ENCODE results near the gene WDR83. TPM values are rescaled to one million over a fixed set of nuclear protein-coding genes. Genes with fewer than 3 reads are reported as not detected.

Gene WDR83
- total RNA-seq, 8 experiments from 2014 or later: 11.4 to 18.0 (median 14.6) TPM

GRCh38 chr19:12715102-12715501 lies 48.5 kb downstream of the WDR83 start:
- Histone ChIP-seq H3K4me1 (replicated peaks in 1 of 2) (peaks cover 0 to 5% of the 10 kb centered on the region in 2 donors), H3K27ac (no peak overlapping the region), H3K4me3 (no peak overlapping the region)
- 96 to 100% methylated on average over 1 to 7 of the region's 15 CpGs; no CpG with 5 or more reads in 8 of the 10 experiments for WGBS, 10 experiments
- in situ Hi-C loops (cut with MboI; ENCODE audit: low pct_unique_long_range_greater_than_20kb in 2 of 9, low sequenced_read_pairs in 9 of 9, unreplicated experiment in 9 of 9): no loop called here
- peak in 1 of 8 experiments; percentile 19 for ATAC-seq (replicated peaks in 6 of 8)

- in situ Hi-C loops (cut with MboI; ENCODE audit: low pct_unique_long_range_greater_than_20kb in 2 of 9, low sequenced_read_pairs in 9 of 9, unreplicated experiment in 9 of 9): no loop called here
- H3K4me3 ChIP-seq: no peak overlapping the region
- peaks cover 4 to 10% of the 10 kb centered on the region in 2 donors for H3K4me1 ChIP-seq (replicated peaks in 1 of 2)
- 90 to 100% methylated on average over 2 of the region's 3 CpGs; no CpG with 5 or more reads in 8 of the 10 experiments for WGBS, 10 experiments
- H3K27ac ChIP-seq: no peak overlapping the region
- ATAC-seq (replicated peaks in 6 of 8): no peak
These were observed 49.3 kb downstream of the WDR83 start for GRCh38 chr19:12715929-12716328.

- Histone ChIP-seq H3K4me1 (replicated peaks in 1 of 2) (peaks cover 8 to 16% of the 10 kb centered on the region in 2 donors), H3K27ac (peak overlapping the region in 1 of 2 donors; percentile 94), H3K4me3 (peak overlapping the region in 3 of 5 donors; percentile 74 to 92 (median 82))
- 30 to 100% (median 84%) methylated on average over 2 to 9 of the region's 10 CpGs; no CpG with 5 or more reads in 4 of the 10 experiments for WGBS, 10 experiments
- in situ Hi-C loops (cut with MboI; ENCODE audit: low pct_unique_long_range_greater_than_20kb in 2 of 9, low sequenced_read_pairs in 9 of 9, unreplicated experiment in 9 of 9): no loop called here
- no peak for ATAC-seq (replicated peaks in 6 of 8)
These were observed 53.7 kb downstream of the WDR83 start for GRCh38 chr19:12720296-12720695.

GRCh38 chr19:12720851-12721655 lies 54.4 kb downstream of the WDR83 start:
- peak overlapping the region; percentile 74 to 94 (median 92) for H3K4me3 ChIP-seq
- ATAC-seq (replicated peaks in 6 of 8): peak in 4 of 8 experiments; percentile 6 to 24 (median 6)
- in situ Hi-C loops (cut with MboI; ENCODE audit: low pct_unique_long_range_greater_than_20kb in 2 of 9, low sequenced_read_pairs in 9 of 9, unreplicated experiment in 9 of 9): no loop called here
- peak overlapping the region; percentile 92 to 94 for H3K27ac ChIP-seq
- peaks cover 8 to 16% of the 10 kb centered on the region in 2 donors for H3K4me1 ChIP-seq (replicated peaks in 1 of 2)
- WGBS, 10 experiments: 0 to 40% (median 8%) methylated on average over 1 to 17 of the region's 59 CpGs; no CpG with 5 or more reads in 5 of the 10 experiments

- peaks cover 8 to 16% of the 10 kb centered on the region in 2 donors for H3K4me1 ChIP-seq (replicated peaks in 1 of 2)
These were observed 55.3 kb downstream of the WDR83 start for GRCh38 chr19:12721656-12722565.

GRCh38 chr19:12722566-12723380 lies 56.2 kb downstream of the WDR83 start:
- Histone ChIP-seq H3K27ac (peak overlapping the region; percentile 92 to 94), H3K4me3 (peak overlapping the region; percentile 74 to 94 (median 92)), H3K4me1 (replicated peaks in 1 of 2) (peaks cover 8 to 16% of the 10 kb centered on the region in 2 donors)
- in situ Hi-C loops (cut with MboI; ENCODE audit: low pct_unique_long_range_greater_than_20kb in 2 of 9, low sequenced_read_pairs in 9 of 9, unreplicated experiment in 9 of 9): no loop called here
- peak; percentile 69 to 91 (median 86) for ATAC-seq (replicated peaks in 6 of 8)
- WGBS, 10 experiments: 0 to 2% (median 1%) methylated on average over 10 to 25 of the region's 32 CpGs; no CpG with 5 or more reads in 1 of the 10 experiments

More at GRCh38 chr19:12721656-12722565, 55.3 kb downstream of the WDR83 start:
- ATAC-seq (replicated peaks in 6 of 8): peak; percentile 30 to 70 (median 66)
- H3K4me3 ChIP-seq: peak overlapping the region; percentile 74 to 94 (median 92)
- 0 to 40% (median 2%) methylated on average over 1 to 17 of the region's 65 CpGs; no CpG with 5 or more reads in 2 of the 10 experiments for WGBS, 10 experiments
- in situ Hi-C loops (cut with MboI; ENCODE audit: low pct_unique_long_range_greater_than_20kb in 2 of 9, low sequenced_read_pairs in 9 of 9, unreplicated experiment in 9 of 9): no loop called here
- H3K27ac ChIP-seq: peak overlapping the region; percentile 92 to 94

- ATAC-seq (replicated peaks in 6 of 8): peak in 3 of 8 experiments; percentile 6 to 8 (median 7)
- peak overlapping the region in 1 of 2 donors; percentile 27 for H3K27ac ChIP-seq
- 0 to 7% (median 0%) methylated on average over 2 to 5 of the region's 7 CpGs; no CpG with 5 or more reads in 2 of the 10 experiments for WGBS, 10 experiments
- in situ Hi-C loops (cut with MboI; ENCODE audit: low pct_unique_long_range_greater_than_20kb in 2 of 9, low sequenced_read_pairs in 9 of 9, unreplicated experiment in 9 of 9): no loop called here
- H3K4me1 ChIP-seq (replicated peaks in 1 of 2): peaks cover 8 to 16% of the 10 kb centered on the region in 2 donors
- H3K4me3 ChIP-seq: peak overlapping the region; percentile 74 to 94 (median 92)
These were observed 56.7 kb downstream of the WDR83 start for GRCh38 chr19:12723381-12723640.

- 0 to 36% (median 8%) methylated on average over 2 to 22 of the region's 28 CpGs; no CpG with 5 or more reads in 1 of the 10 experiments for WGBS, 10 experiments
- in situ Hi-C loops (cut with MboI; ENCODE audit: low pct_unique_long_range_greater_than_20kb in 2 of 9, low sequenced_read_pairs in 9 of 9, unreplicated experiment in 9 of 9): no loop called here
- ATAC-seq (replicated peaks in 6 of 8): peak; percentile 12 to 57 (median 28)
These were observed 57.2 kb downstream of the WDR83 start, which contains the start of gene TNPO2 for GRCh38 chr19:12723641-12724426. TNPO2 (minus strand) TSS chr19:12723932; CDS start chr19:12720977, 2,955 bp downstream.

More at GRCh38 chr19:12723641-12724426, 57.2 kb downstream of the WDR83 start, which contains the start of gene TNPO2:
- H3K4me1 ChIP-seq (replicated peaks in 1 of 2): peaks cover 8 to 16% of the 10 kb centered on the region in 2 donors
- H3K4me3 ChIP-seq: peak within 1 kb of the TSS; percentile 74 to 94 (median 92)
- peak within 1 kb of the TSS; percentile 27 to 49 for H3K27ac ChIP-seq

Other genes starting within 250 kb of the WDR83 start
- 10 to 100 TPM in 2 of 8 experiments, 1 to 10 TPM in 5, under 1 TPM in 1; 0.61 to 11.5 (median 7.6) TPM for gene ZNF443, start 225.8 kb upstream of the WDR83 start, total RNA-seq
- 10 to 100 TPM in 5 of 8 experiments, 1 to 10 TPM in 2, under 1 TPM in 1; 0.46 to 16.3 (median 12.3) TPM for gene ZNF709, start 182.0 kb upstream of the WDR83 start, total RNA-seq
- 10 to 100 TPM in 6 of 8 experiments, 1 to 10 TPM in 2; 4.0 to 20.6 (median 15.5) TPM for gene ZNF564, start 115.3 kb upstream of the WDR83 start, total RNA-seq
- gene ZNF490, start 56.0 kb upstream of the WDR83 start, total RNA-seq: 10 to 100 TPM in 1 of 8 experiments, 1 to 10 TPM in 7; 6.0 to 11.1 (median 7.3) TPM
- 10 to 100 TPM; 12.1 to 26.4 (median 17.6) TPM for gene ZNF791, start 55.9 kb upstream of the WDR83 start, total RNA-seq
- gene MAN2B1, start 65 bp upstream of the WDR83 start, total RNA-seq: 10 to 100 TPM; 12.3 to 95.9 (median 38.0) TPM
- gene DHPS, start 15.1 kb downstream of the WDR83 start, total RNA-seq: 100 to 1,000 TPM in 2 of 8 experiments, 10 to 100 TPM in 6; 49.1 to 112 (median 79.9) TPM
- gene GNG14, start 21.2 kb downstream of the WDR83 start, total RNA-seq: 1 to 10 TPM in 2 of 8 experiments, not detected in 6; 3.7 to 5.7 TPM
- 10 to 100 TPM in 6 of 8 experiments, 1 to 10 TPM in 2; 4.1 to 21.2 (median 11.7) TPM for gene FBXW9, start 29.8 kb downstream of the WDR83 start, total RNA-seq
- 100 to 1,000 TPM in 2 of 8 experiments, 10 to 100 TPM in 6; 51.3 to 119 (median 67.1) TPM for gene TNPO2, start 57.1 kb downstream of the WDR83 start, total RNA-seq
- gene TRIR, start 67.9 kb downstream of the WDR83 start, total RNA-seq: 100 to 1,000 TPM; 103 to 157 (median 125) TPM
- 10 to 100 TPM; 43.3 to 94.2 (median 62.3) TPM for gene GET3, start 70.7 kb downstream of the WDR83 start, total RNA-seq
- under 1 TPM in 5 of 8 experiments, not detected in 3; 0.11 to 1.00 (median 0.42) TPM for gene BEST2, start 85.0 kb downstream of the WDR83 start, total RNA-seq
- gene HOOK2, start 108.7 kb downstream of the WDR83 start, total RNA-seq: 10 to 100 TPM in 7 of 8 experiments, 1 to 10 TPM in 1; 8.0 to 40.9 (median 12.9) TPM
- gene JUNB, start 124.7 kb downstream of the WDR83 start, total RNA-seq: 100 to 1,000 TPM in 1 of 8 experiments, 10 to 100 TPM in 7; 11.0 to 115 (median 45.8) TPM
- 100 to 1,000 TPM; 293 to 612 (median 357) TPM for gene PRDX2, start 135.0 kb downstream of the WDR83 start, total RNA-seq
- gene THSD8, start 135.3 kb downstream of the WDR83 start, total RNA-seq: 1 to 10 TPM in 3 of 8 experiments, under 1 TPM in 2, not detected in 3; 0.25 to 7.7 (median 1.1) TPM
- gene RNASEH2A, start 139.8 kb downstream of the WDR83 start, total RNA-seq: 10 to 100 TPM in 5 of 8 experiments, 1 to 10 TPM in 3; 4.2 to 42.4 (median 12.3) TPM
- gene RTBDN, start 167.8 kb downstream of the WDR83 start, total RNA-seq: 1 to 10 TPM in 3 of 8 experiments, under 1 TPM in 4, not detected in 1; 0.56 to 1.9 (median 0.92) TPM
- 10 to 100 TPM in 5 of 8 experiments, 1 to 10 TPM in 1, under 1 TPM in 2; 0.25 to 41.1 (median 16.6) TPM for gene MAST1, start 171.7 kb downstream of the WDR83 start, total RNA-seq
- gene DNASE2, start 214.6 kb downstream of the WDR83 start, total RNA-seq: 10 to 100 TPM in 4 of 8 experiments, 1 to 10 TPM in 4; 2.2 to 70.1 (median 11.9) TPM
- gene KLF1, start 220.4 kb downstream of the WDR83 start, total RNA-seq: under 1 TPM in 4 of 8 experiments, not detected in 4; 0.11 to 0.33 (median 0.21) TPM
- 10 to 100 TPM in 5 of 8 experiments, 1 to 10 TPM in 3; 6.4 to 42.4 (median 17.4) TPM for gene GCDH, start 224.4 kb downstream of the WDR83 start, total RNA-seq

Data from motor neuron (in vitro differentiated cells).